B cell (primary cell): ENCODE measurements around the gene SBK2. TPM values are rescaled to one million over a fixed set of nuclear protein-coding genes. Genes with fewer than 3 reads are reported as not detected.
A peak's percentile ranks its signal among the peaks of the same experiment; 100 is the strongest.

Experiments used
- ATAC-seq: fragments of 200-7000 bp; cut with Tn5 transposase; one replicate; pipeline ENCODE4 v1.10.0; 2021; ENCODE audit warnings: low read depth, mild to moderate bottlenecking, moderate number of reproducible peaks, moderate library complexity
- CTCF ChIA-PET: fragments of 350-600 bp; sonication (Branson Sonifier 250); formaldehyde crosslinking; loops from one replicate; lab custom pipeline; 2021; ENCODE audit warnings: antibody characterized with exemption, inconsistent platforms; lab: Charles Lee
- POLR2A ChIA-PET: fragments of 350-600 bp; sonication (Branson Sonifier 250); formaldehyde crosslinking; loops from one replicate; lab custom pipeline; 2021; ENCODE audit warnings: antibody characterized with exemption; lab: Charles Lee
- DNase-seq: peaks from one replicate; pipeline ENCODE4 v3.0.0; 2013
- H2AFZ ChIP-seq: 2 replicates; pipeline ENCODE4 v1.6.1; 2012; ENCODE audit warnings: mild to moderate bottlenecking, low read depth, low read length; ENCODE audit not compliant: insufficient read depth, poor library complexity, severe bottlenecking
- H3K27ac ChIP-seq, 2 donors: 1 replicate in 1 of 2; 2 replicates in 1 of 2; pipeline ENCODE4 v1.5.1; 2012 to 2013; ENCODE audit warnings: low read length in 2 of 2, mild to moderate bottlenecking in 2 of 2, moderate library complexity in 1 of 2
- H3K27me3 ChIP-seq, 4 experiments: fragments of 200-600 bp in 1 of 4; sonication (generic) in 1 of 4; replicated peaks in 1 of 4; 1 replicate in 2 of 4; 2 replicates in 2 of 4; pipeline versions ENCODE4 v1.6.1 to v1.7.0; 2013 to 2016; ENCODE audit warnings: low read length in 3 of 4, mild to moderate bottlenecking in 2 of 4, mixed read lengths in 1 of 4, moderate library complexity in 1 of 4; ENCODE audit not compliant: insufficient read depth in 4 of 4, control insufficient read depth in 3 of 4; ENCODE audit errors: control extremely low read depth in 1 of 4
- H3K36me3 ChIP-seq, 2 experiments: replicated peaks in 1 of 2; 1 replicate in 1 of 2; 2 replicates in 1 of 2; pipeline versions ENCODE4 v1.6.1 to v1.7.1; 2013; ENCODE audit warnings: low read length in 1 of 2; ENCODE audit not compliant: insufficient read depth in 2 of 2, control insufficient read depth in 1 of 2; ENCODE audit errors: control extremely low read depth in 1 of 2, extremely low read depth in 1 of 2
- H3K4me1 ChIP-seq, 2 donors: fragments of 200-600 bp in 1 of 2; sonication (generic) in 1 of 2; 1 replicate in 1 of 2; 2 replicates in 1 of 2; pipeline versions ENCODE4 v1.5.1 to v1.6.1; 2013 to 2017; ENCODE audit warnings: low read length in 2 of 2; ENCODE audit not compliant: control insufficient read depth in 2 of 2, insufficient read depth in 2 of 2
- H3K4me2 ChIP-seq: replicated peaks from 2 replicates; pipeline ENCODE3; 2012; ENCODE audit warnings: mild to moderate bottlenecking, low read depth, low read length; ENCODE audit not compliant: poor library complexity, severe bottlenecking
- H3K4me3 ChIP-seq, 5 experiments: fragments of 200-600 bp in 1 of 5; sonication (generic) in 1 of 5; 1 replicate in 3 of 5; 2 replicates in 2 of 5; pipeline versions ENCODE4 v1.5.1 to v1.7.0; 2011 to 2016; ENCODE audit warnings: low read length in 4 of 5, mild to moderate bottlenecking in 4 of 5, low read depth in 2 of 5, control low read depth in 1 of 5, moderate library complexity in 1 of 5; ENCODE audit not compliant: insufficient read depth in 1 of 5; ENCODE audit errors: control extremely low read depth in 1 of 5, extremely low read depth in 1 of 5
- H3K79me2 ChIP-seq: fragments of 200-600 bp; sonication (generic); one replicate; pipeline ENCODE4 v1.6.0; 2016; ENCODE audit warnings: low read length; ENCODE audit not compliant: control insufficient read depth, insufficient read depth
- H3K9ac ChIP-seq: fragments of 200-600 bp; sonication (generic); 2 replicates; pipeline ENCODE4 v1.6.1; 2017; ENCODE audit warnings: mild to moderate bottlenecking, low read length, moderate library complexity
- H3K9me3 ChIP-seq, 3 donors: one replicate each; pipeline versions ENCODE4 v1.6.1 to v1.7.1; 2013; ENCODE audit warnings: low read length in 2 of 3; ENCODE audit not compliant: control insufficient read depth in 2 of 3, insufficient read depth in 1 of 3; ENCODE audit errors: control extremely low read depth in 1 of 3
- H4K20me1 ChIP-seq: 2 replicates; pipeline ENCODE4 v1.6.0; 2012; ENCODE audit warnings: mild to moderate bottlenecking, low read length; ENCODE audit not compliant: insufficient read depth, control insufficient read depth, poor library complexity, severe bottlenecking
- H3K27ac Mint-ChIP-seq: one replicate; pipeline ENCODE4 v1.8.0; 2021; ENCODE audit warnings: mixed read lengths
- H3K27me3 Mint-ChIP-seq: one replicate; pipeline ENCODE4 v1.8.0; 2021; ENCODE audit warnings: mixed read lengths
- H3K4me1 Mint-ChIP-seq: one replicate; pipeline ENCODE4 v1.8.0; 2021; ENCODE audit warnings: mixed read lengths
- H3K4me3 Mint-ChIP-seq: one replicate; pipeline ENCODE4 v1.8.0; 2021; ENCODE audit warnings: mixed read lengths
- H3K9me3 Mint-ChIP-seq: one replicate; pipeline ENCODE4 v1.8.0; 2022; ENCODE audit warnings: mixed read lengths; ENCODE audit not compliant: insufficient read depth
- EZH2 ChIP-seq: IDR thresholded peaks from 2 replicates; pipeline ENCODE4 v1.6.1; 2012; ENCODE audit warnings: borderline replicate concordance, low read depth, mild to moderate bottlenecking, moderate library complexity, low read length; ENCODE audit not compliant: insufficient read depth, poor library complexity, severe bottlenecking
- WGBS: methylation state at CpG from one replicate; pipeline ENCODE4 v1.1.5; 2013; ENCODE audit warnings: missing lambda C conversion rate; ENCODE audit not compliant: insufficient coverage; 5-methylcytosine and 5-hydroxymethylcytosine counted together
- intact Hi-C: fragments of 100-400 bp; cut with micrococcal nuclease; formaldehyde crosslinking; loops from one replicate; pipeline ENCODE4 v1.10.0; 2022
- polyA plus RNA-seq: library from polyadenylated mRNA; depleted of rRNA; stranded (reverse); fragments of >200 nt; gene quantifications from 2 replicates; pipeline ENCODE4 v1.2.3, GENCODE V29; 2012
- total RNA-seq, 2 donors: library from RNA; stranded (reverse); fragments of 120-200 nt in 1 of 2; gene quantifications; 1 replicate in 1 of 2; 2 replicates in 1 of 2; pipeline versions ENCODE4 v1.2.3 to v1.2.4, GENCODE V29; 2013 to 2022
- TF ChIP-seq, protein P1 (sequence below): fragments of 200-600 bp; IDR thresholded peaks from one replicate; pipeline ENCODE4 v1.8.0; 2022; ENCODE audit warnings: antibody characterized with exemption, mild to moderate bottlenecking

SBK2 gene
- total and polyA plus RNA-seq, 2 donors (not counting 1 experiment from before 2014, with no cell fraction given), result not detected

DNA sequence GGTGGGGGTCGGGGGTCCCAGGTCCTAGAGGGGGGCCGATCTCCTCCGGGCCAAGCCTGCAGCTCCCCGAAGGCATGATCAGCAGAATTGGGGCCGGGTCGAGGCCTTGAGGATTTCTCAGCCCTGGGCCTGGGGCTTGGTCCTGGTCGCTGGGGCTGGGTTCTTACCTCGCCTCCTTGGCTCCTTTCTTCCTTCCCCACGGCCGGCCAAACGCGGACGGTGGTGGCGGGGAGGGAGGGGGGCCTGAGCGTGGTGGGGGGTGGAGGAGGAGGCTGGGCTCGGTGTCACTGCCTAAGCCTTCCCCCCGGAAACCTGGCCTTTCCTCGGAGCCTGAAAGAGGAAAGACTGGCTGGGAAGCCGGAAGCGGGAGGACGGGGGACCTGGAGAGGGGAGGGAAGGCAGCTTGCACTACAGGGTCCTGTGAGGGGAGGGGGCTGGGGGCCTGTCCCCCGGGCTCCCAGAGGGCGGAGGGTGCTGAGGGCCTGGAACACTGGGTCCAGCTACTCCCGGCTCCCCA, 43.8 kb upstream of the SBK2 start, which contains the start of gene ZNF579:
TSS of gene ZNF579 (minus strand) at position 221 of the 517 bp plus-strand sequence. CDS start 1,209 bp downstream, outside the sequence.
- no peaks in the 10 kb centered on the region for H3K36me3 ChIP-seq
- H3K4me1 ChIP-seq, result peaks cover 22 to 25% of the 10 kb centered on the region in 2 donors
- H3K9me3 ChIP-seq, result peaks cover 0 to 9% (median 0%) of the 10 kb centered on the region in 3 donors
- intact Hi-C loops, result loop anchor here (2.0 kb wide), 1 partner anchor 18 kb away; the partner anchor contains the start of gene FIZ1
- H3K4me3 ChIP-seq, result peak within 1 kb of the TSS; percentile 19 to 78 (median 69)
- H3K4me2 ChIP-seq, result peak within 1 kb of the TSS; percentile 93
- 1% methylated on average over 8 of the region's 24 CpGs for WGBS
- no peaks in the 10 kb centered on the region for H3K27me3 ChIP-seq
- peak within 1 kb of the TSS; percentile 96 for H2AFZ ChIP-seq
- Mint-ChIP-seq H3K9me3 (no peaks in the 10 kb centered on the region), H3K4me1 (peaks cover 33% of the 10 kb centered on the region), H3K4me3 (peak within 1 kb of the TSS; percentile 83), H3K27ac (peak within 1 kb of the TSS; percentile 68), H3K27me3 (no peaks in the 10 kb centered on the region)
- peak; percentile 83 for DNase-seq
- H3K79me2 ChIP-seq, result no peaks in the 10 kb centered on the region
- ATAC-seq, result peak; percentile 71
- ChIA-PET POLR2A (interaction anchor here (0.6 to 1.9 kb wide), 4 partner anchors 14 to 26 kb away, joined by 3 to 8 read pairs (median 5); partner anchors contain the start of genes FIZ1 and ZNF865), CTCF (interaction anchor here (1.2 to 1.4 kb wide), 2 partner anchors 50 to 52 kb away, joined by 4 to 7 read pairs; no protein-coding TSS in a partner anchor)
- no peak for TF ChIP-seq EZH2
- TF ChIP-seq, protein P1, sequence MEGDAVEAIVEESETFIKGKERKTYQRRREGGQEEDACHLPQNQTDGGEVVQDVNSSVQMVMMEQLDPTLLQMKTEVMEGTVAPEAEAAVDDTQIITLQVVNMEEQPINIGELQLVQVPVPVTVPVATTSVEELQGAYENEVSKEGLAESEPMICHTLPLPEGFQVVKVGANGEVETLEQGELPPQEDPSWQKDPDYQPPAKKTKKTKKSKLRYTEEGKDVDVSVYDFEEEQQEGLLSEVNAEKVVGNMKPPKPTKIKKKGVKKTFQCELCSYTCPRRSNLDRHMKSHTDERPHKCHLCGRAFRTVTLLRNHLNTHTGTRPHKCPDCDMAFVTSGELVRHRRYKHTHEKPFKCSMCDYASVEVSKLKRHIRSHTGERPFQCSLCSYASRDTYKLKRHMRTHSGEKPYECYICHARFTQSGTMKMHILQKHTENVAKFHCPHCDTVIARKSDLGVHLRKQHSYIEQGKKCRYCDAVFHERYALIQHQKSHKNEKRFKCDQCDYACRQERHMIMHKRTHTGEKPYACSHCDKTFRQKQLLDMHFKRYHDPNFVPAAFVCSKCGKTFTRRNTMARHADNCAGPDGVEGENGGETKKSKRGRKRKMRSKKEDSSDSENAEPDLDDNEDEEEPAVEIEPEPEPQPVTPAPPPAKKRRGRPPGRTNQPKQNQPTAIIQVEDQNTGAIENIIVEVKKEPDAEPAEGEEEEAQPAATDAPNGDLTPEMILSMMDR, result no peak
- H4K20me1 ChIP-seq, result no peaks in the 10 kb centered on the region
- peak within 1 kb of the TSS; percentile 66 to 80 for H3K27ac ChIP-seq
- peak within 1 kb of the TSS; percentile 80 for H3K9ac ChIP-seq
